ENCODE data around the gene FBXO46. TPM values are rescaled to one million over a fixed set of nuclear protein-coding genes. Genes with fewer than 3 reads are reported as not detected.

Gene FBXO46
- total and polyA plus RNA-seq, 12 donors, result 5.2 to 13.5 (median 9.1) TPM

DNA sequence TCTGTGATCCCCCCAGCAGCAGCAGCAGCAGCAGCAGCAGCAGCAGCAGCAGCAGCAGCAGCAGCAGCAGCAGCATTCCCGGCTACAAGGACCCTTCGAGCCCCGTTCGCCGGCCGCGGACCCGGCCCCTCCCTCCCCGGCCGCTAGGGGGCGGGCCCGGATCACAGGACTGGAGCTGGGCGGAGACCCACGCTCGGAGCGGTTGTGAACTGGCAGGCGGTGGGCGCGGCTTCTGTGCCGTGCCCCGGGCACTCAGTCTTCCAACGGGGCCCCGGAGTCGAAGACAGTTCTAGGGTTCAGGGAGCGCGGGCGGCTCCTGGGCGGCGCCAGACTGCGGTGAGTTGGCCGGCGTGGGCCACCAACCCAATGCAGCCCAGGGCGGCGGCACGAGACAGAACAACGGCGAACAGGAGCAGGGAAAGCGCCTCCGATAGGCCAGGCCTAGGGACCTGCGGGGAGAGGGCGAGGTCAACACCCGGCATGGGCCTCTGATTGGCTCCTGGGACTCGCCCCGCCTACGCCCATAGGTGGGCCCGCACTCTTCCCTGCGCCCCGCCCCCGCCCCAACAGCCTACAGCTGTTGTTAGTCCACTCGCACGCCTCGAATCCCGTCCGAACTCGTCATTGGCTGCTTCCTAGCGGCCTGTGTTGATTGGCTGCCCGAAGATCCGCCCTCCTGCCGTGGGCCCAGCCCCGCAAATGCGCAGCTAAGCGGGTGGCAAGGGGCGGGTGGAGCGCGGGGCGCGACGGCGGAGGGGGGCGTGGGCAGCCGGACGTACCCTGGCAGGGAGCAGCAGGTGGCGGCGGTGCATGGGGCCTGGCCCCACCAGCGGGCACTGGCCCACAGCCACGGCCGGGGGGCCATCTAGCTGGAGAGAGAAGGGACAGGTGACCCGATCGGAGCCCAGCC, 39.8 kb upstream of the FBXO46 start:
- ATAC-seq, result peak; percentile 71 to 82 (median 78)
- Histone ChIP-seq H3K9me3 (no peaks in the 10 kb centered on the region), H3K36me3 (peaks cover 0 to 46% (median 8%) of the 10 kb centered on the region in 9 donors), H3K4me1 (peaks cover 18 to 50% (median 31%) of the 10 kb centered on the region in 9 donors), H3K27me3 (peaks cover 0 to 78% (median 0%) of the 10 kb centered on the region in 7 donors), H3K27ac (peak overlapping the region; percentile 80 to 100 (median 94)), H3K4me3 (peak overlapping the region; percentile 45 to 94 (median 86))
- intact Hi-C loops (cut with DNase I), result loop anchor here in 6 of 10 donors (1.0 to 2.0 kb wide), 5 partner anchors 22 to 78 kb away; partner anchors contain the start of genes DMWD (in 1 of the 6) and QPCTL (in 1 of the 6)
- TF ChIP-seq, protein P1, sequence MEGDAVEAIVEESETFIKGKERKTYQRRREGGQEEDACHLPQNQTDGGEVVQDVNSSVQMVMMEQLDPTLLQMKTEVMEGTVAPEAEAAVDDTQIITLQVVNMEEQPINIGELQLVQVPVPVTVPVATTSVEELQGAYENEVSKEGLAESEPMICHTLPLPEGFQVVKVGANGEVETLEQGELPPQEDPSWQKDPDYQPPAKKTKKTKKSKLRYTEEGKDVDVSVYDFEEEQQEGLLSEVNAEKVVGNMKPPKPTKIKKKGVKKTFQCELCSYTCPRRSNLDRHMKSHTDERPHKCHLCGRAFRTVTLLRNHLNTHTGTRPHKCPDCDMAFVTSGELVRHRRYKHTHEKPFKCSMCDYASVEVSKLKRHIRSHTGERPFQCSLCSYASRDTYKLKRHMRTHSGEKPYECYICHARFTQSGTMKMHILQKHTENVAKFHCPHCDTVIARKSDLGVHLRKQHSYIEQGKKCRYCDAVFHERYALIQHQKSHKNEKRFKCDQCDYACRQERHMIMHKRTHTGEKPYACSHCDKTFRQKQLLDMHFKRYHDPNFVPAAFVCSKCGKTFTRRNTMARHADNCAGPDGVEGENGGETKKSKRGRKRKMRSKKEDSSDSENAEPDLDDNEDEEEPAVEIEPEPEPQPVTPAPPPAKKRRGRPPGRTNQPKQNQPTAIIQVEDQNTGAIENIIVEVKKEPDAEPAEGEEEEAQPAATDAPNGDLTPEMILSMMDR (IDR thresholded peaks at IDR 0.05), result peak; percentile 95 to 99 (median 96)
- peak; percentile 95 to 96 for DNase-seq
- 1 to 3% methylated on average over 65 to 79 of the region's 79 CpGs for WGBS, 2 donors

GRCh38 chr19:45769821-45770191, 39.1 kb upstream of the FBXO46 start:
- Histone ChIP-seq H3K27ac (peak overlapping the region; percentile 80 to 100 (median 94)), H3K4me3 (peak overlapping the region; percentile 45 to 94 (median 86)), H3K27me3 (peaks cover 0 to 81% (median 0%) of the 10 kb centered on the region in 7 donors), H3K36me3 (peaks cover 0 to 44% (median 6%) of the 10 kb centered on the region in 9 donors), H3K9me3 (no peaks in the 10 kb centered on the region), H3K4me1 (peaks cover 24 to 57% (median 37%) of the 10 kb centered on the region in 9 donors)
- peak in 1 of 8 donors; percentile 3 for ATAC-seq
- intact Hi-C loops (cut with DNase I), result loop anchor here in 6 of 10 donors (1.0 to 5.0 kb wide), 10 partner anchors 23 to 78 kb away; partner anchors contain the start of genes DMWD (in 3 of the 6), QPCTL (in 3 of the 6), SNRPD2 (in 2 of the 6) and FBXO46 (in 1 of the 6)
- TF ChIP-seq, protein P1 (IDR thresholded peaks at IDR 0.05), result no peak
- DNase-seq, result peak; percentile 45 to 56
- WGBS, 2 donors, result 1% methylated on average over 28 of the region's 28 CpGs

DNA sequence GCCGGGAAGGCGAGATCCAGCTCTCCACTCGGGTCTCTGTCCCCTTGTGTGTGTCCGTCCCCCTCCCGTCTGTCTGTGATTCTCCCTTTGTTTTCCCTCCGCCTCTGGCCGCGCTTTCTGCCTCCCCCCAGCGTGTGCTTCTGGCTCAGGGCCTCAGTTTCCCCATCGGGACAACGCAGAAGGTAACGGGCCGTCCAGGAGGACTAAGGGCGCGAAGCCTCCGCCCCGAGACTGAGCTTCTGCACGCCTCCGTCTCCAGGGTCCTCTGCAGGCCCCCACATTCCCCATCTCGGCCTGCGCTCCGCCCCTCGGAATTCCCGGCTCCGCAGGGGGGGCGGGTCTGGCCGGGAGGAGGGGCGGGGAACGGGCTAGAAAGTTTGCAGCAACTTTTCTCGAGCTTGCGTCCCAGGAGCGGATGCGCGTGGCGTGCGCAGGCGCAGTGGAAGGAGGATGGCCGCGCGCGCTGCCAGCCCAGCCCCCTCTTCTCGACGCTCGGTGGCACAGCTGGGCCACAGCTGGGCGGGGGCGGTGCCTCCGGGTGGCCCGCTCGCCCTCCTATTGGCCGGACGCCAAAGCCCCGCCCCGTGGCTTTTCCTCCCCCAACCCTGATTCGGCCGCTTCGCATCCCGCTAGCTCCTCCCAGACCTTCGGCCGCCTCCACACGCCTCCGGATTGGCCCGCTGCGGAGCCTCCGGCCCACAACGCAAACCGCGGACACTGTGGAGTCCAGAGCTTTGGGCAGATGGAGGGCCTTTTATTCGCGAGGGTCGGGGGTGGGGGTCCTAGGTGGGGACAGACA, 38.5 kb upstream of the FBXO46 start, which contains the start of gene SIX5:
Gene SIX5 (minus strand): TSS at position 269 of the 799 bp plus-strand sequence. CDS start 408 bp downstream, outside the sequence.
- Histone ChIP-seq H3K36me3 (peaks cover 0 to 37% (median 3%) of the 10 kb centered on the region in 9 donors), H3K9me3 (no peaks in the 10 kb centered on the region), H3K4me3 (peak within 1 kb of the TSS; percentile 75 to 94 (median 86)), H3K27me3 (peaks cover 0 to 80% (median 0%) of the 10 kb centered on the region in 7 donors), H3K4me1 (peaks cover 30 to 63% (median 42%) of the 10 kb centered on the region in 9 donors), H3K27ac (peak within 1 kb of the TSS; percentile 83 to 100 (median 96))
- intact Hi-C loops (cut with DNase I), result loop anchor here in 6 of 10 donors (1.0 to 5.0 kb wide), 6 partner anchors 24 to 77 kb away; partner anchors contain the start of genes DMWD (in 2 of the 6), QPCTL (in 2 of the 6), SNRPD2 (in 2 of the 6) and FBXO46 (in 1 of the 6)
- TF ChIP-seq, protein P1 (IDR thresholded peaks at IDR 0.05), result no peak
- peak; percentile 53 to 76 (median 67) for ATAC-seq
- 0 to 1% methylated on average over 70 of the region's 70 CpGs for WGBS, 2 donors
- peak; percentile 98 to 100 for DNase-seq

Data from heart right ventricle (tissue), 16 donors.